Peyer's patch (tissue), 4 donors: Measurements from ENCODE around the gene AICDA.
"Not testable (repeated sequence)": the region's sequence is repeated elsewhere in the genome, so short reads cannot be mapped to it uniquely, and the experiment has no call there.

Experiments used
- POLR2A ChIP-seq, 2 donors: fragments of 450-650 bp; IDR thresholded peaks; one replicate each; pipeline ENCODE4 v1.5.1; 2017; ENCODE audit warnings: antibody characterized with exemption in 2 of 2, mild to moderate bottlenecking in 2 of 2, moderate library complexity in 2 of 2
- TF ChIP-seq, protein P1 (sequence below), 6 experiments: fragments of 450-650 bp in 4 of 6; fragments of 200-600 bp in 2 of 6; sonication (generic) in 1 of 6; IDR thresholded peaks; one replicate each; pipeline ENCODE4 v1.5.1; 2017 to 2019; ENCODE audit warnings: antibody characterized with exemption in 6 of 6, mild to moderate bottlenecking in 3 of 6, moderate library complexity in 1 of 6

DNA sequence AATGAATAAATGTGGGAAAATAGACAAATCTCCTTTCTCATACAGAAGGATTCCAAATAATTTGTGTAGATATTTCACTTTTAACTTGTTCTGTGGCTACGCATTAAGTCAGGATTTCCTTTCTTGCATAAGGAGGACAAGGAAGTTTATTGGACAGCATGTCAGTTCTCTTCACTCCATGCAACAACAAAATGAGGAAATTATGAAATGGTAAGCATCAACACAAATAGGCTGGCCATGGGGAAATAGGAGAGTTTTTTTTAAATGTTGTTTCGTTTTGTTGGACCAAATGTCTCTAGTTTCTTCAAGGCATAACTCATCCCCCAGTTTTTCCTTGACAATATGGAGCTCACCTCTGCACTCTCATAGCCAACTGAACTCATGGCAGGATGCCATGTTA lies 46.6 kb downstream of the AICDA start:
- TF ChIP-seq, protein P1, sequence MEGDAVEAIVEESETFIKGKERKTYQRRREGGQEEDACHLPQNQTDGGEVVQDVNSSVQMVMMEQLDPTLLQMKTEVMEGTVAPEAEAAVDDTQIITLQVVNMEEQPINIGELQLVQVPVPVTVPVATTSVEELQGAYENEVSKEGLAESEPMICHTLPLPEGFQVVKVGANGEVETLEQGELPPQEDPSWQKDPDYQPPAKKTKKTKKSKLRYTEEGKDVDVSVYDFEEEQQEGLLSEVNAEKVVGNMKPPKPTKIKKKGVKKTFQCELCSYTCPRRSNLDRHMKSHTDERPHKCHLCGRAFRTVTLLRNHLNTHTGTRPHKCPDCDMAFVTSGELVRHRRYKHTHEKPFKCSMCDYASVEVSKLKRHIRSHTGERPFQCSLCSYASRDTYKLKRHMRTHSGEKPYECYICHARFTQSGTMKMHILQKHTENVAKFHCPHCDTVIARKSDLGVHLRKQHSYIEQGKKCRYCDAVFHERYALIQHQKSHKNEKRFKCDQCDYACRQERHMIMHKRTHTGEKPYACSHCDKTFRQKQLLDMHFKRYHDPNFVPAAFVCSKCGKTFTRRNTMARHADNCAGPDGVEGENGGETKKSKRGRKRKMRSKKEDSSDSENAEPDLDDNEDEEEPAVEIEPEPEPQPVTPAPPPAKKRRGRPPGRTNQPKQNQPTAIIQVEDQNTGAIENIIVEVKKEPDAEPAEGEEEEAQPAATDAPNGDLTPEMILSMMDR (IDR thresholded peaks at IDR 0.05), result not testable (repeated sequence)
- TF ChIP-seq POLR2A (IDR thresholded peaks at IDR 0.05), result not testable (repeated sequence)
